GM21737 (cell line): ENCODE measurements around the gene ABCB6.
A peak's percentile ranks its signal among the peaks of the same experiment; 100 is the strongest.
"Not testable (repeated sequence)": the region's sequence is repeated elsewhere in the genome, so short reads cannot be mapped to it uniquely, and the experiment has no call there.

Source experiments
- ATAC-seq: cut with Tn5 transposase; IDR thresholded peaks from one replicate; pipeline ENCODE4 v1.9.1; 2021; ENCODE audit warnings: mild to moderate bottlenecking, moderate library complexity; ENCODE audit not compliant: unreplicated experiment

Gene ABCB6

DNA sequence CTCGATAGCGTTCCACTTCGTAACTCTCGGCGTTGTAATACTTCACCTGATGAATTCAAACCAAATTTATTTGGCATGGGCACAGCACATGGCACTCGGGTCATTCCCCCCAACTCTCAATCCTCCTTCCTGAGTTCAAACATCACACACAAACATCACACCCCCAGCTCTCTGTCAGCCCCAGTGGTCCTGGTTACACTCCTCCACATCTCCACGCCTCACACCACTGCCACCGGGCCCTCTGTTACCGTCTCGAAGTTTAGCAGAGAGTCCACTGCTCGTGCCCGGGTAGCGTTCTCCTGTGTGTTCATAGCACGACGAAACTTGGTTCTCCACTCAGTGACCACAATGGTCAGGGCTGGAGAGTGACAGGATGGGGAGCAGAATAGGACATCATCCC lies 4.6 kb downstream of the ABCB6 start:
- no peak for ATAC-seq

DNA sequence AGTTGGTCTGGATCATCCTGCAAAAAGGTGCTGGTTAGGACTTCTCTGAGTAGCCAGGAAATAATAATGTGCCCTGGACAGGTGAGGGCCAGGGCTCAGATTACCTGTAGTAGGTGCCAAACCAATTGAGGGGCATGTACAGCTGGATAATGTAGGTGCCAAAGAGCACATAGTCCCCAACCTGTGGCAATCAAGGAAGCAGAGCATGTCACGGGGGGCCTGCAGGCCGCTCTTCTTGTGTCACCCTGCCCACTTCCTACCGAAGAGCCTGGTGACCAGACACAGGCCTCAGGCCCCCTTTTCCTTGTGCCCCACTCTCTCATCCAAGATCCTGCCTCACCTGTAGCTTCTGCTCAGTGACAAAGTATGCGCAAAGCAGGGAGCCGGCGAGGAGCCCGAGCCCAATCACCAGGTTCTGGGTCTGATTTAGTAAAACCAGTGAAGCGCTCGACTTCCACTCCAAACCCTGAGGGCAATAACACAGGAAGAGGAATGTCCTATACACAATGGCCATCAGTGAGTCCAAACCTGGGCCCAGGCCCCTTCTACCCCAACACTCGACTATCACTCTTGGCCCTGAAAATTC lies 5.2 kb downstream of the ABCB6 start:
- no peak for ATAC-seq

DNA sequence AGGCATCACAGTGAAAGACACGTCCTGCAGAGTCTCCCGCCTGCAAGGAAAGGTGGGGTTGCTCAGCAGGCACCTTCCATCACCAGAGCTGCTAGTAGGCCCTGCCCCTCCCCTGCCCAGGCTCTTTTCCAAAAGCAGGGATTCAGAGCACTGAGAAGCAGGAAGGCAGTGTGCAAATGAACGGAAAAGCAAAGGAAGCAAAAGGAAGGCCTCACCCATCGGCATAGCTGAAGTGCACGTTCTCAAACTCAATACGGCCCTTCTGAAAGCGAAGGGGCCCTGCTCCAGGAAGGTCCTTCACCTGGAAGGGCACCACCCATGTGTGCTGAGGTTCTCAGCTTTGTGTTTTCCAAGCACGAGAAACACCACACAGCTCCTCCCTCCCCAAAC lies 5.7 kb downstream of the ABCB6 start:
- no peak for ATAC-seq

DNA sequence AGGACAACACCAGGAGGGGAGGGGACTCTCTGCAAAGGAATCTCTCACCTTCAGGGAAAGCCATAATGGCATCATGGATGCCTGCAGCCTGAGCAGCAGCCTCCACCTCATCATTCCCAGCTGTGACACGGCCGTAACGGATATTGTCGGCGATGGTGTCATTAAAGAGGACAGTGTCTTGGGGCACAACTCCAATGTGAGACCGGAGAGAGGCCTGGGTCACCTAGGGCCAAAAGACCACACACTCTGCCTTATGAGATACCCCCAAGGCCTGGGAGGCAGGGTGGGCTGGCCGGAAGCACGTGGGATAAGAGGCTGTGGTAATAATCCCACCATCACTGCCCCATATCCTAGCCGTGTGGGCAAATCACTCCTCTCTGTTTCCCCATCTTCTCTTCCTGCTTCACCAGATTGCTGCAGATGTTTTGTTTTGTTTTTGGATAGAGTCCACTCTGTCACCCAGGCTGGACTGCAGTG lies 7.8 kb downstream of the ABCB6 start:
- no peak for ATAC-seq

DNA sequence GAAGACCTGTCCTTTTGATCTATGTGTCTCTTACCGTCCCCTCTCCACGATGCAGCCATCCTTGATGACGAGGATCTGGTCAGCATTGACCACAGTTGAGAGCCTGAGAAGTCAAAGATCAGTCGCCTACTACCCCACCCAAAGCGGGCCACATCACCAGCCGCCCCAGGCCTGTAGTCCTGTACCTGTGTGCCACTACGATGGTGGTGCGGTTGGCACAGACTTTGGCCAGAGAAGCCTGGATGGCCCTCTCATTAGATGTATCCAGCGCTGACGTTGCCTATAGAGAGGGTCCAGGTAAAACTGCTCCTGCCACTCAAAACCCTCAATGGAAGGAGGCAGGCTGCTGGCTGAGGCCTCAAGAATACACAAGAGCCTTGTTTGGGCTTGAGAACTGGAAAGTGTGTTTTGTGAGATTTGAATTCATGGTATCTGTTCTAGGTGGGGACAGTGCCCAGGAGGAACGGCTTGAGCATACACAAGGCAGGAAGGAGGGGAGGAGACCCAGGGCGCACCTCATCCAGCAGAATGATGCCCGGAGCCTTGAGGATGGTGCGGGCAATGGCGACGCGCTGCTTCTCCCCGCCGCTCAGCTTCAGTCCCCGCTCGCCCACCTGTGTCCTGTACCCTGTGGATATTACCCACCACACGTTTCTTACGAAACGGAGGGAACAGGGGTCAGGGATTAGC lies 8.4 kb downstream of the ABCB6 start:
- ATAC-seq = no peak

DNA sequence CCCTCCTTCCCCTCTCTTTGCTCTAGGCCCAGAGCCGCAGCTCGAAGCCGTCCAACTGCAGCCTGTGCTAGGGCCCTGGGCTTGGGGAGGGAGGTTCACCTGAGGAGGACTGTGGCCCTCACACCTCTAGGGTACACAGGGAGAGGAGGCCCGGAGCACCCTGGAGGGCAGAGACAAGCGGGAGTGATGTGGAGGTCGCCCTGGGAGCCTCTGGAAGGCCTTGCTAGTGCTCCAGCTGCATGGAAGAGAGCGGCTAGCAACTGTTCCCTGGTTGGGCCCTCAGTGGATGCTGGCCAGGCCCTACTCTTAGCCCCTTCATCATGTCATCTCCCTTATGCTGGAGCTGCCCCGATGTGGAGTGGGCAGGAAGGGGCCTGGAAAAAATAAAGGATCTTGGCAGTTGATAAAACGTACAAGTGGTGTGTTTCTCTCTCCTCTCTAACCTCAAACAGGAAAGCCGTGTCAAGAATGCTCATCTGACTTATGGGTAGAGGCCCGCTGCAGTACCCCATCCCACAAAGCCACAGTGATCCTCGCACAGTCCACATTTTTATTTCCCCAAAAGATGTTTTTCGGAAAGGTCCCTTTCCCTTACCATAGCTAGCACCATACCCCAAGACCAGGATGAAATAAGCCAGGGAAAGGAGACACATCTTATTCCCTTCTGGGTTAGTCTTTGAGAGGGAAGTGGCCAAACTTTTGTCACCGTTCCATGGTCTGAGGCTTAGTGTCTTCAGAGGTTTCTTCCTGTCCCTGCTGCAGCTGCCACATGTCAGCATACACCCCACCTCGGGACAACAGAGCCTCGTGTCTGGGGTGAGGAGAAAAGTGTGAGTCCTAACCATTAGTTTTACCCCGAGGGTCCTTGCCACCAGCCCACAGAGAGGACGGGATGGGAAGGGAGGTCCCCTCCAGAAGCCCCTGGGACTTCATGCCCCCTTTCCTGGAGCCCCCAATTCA lies 9.2 kb downstream of the ABCB6 start:
- no peak for ATAC-seq

DNA sequence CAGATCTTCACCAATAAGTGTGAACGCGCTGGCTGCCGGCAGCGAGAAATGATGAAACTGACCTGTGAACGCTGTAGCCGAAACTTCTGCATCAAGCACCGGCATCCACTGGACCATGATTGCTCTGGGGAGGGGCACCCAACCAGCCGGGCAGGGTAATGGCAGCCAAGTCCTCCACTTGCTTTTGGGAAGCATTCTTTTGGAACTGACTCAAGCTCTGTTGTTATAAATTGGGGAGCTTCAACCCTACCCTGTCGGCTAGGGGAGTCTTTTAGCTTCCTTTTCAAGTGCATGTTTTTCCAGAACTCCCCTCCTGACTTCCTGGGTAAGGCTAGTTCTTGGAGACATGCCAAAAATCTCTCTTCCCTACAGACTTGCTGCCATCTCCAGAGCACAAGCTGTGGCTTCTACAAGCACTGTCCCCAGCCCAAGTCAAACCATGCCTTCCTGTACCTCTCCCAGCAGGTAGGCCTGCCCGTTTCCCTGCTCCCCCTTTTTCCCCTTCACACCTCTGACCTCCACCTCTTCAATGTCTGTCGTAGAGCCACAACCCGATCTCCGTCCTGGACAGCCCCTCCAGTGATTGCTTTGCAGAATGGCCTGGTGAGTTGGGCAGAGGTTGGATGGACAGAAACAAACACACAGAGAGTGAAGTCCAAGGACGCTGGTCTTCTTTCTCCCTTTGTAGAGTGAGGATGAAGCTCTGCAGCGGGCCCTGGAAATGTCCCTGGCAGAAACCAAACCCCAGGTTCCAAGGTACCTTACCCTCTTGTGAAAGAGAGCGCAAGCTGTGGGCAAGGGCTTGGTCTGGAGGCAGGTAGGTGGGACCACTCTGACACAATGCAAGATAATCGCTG lies 10.6 kb downstream of the ABCB6 start:
- ATAC-seq = no peak

DNA sequence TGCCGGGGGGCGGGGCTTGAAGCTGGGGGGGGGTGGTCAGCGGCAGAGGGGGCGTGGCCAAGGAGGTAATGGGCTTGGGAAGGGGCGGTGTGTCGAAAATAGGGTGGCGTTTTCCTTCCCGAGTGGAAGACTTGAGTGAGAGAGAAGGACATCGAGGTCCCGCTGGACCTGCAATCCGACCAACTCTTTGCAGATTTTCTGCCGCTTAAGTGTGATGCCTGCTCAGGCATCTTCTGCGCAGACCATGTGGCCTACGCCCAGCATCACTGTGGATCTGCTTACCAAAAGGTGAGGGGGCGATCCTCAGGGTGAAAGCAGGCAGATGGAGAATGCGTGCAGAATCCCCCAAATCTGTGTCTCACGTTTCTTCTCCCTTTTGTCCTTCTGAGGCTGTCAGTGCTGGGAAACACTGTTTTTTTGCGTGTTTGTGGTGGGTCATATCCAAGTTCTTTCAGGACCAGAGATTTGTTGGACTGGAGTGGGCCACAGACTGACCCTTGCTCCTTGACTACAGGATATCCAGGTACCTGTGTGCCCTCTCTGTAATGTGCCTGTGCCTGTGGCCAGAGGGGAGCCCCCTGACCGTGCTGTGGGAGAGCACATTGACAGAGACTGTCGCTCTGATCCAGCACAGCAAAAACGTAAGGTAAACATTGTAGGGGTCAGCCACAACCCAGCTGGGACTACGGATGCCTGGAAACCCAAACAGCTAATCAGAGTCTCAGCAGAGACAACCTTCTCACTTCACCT lies 11.4 kb downstream of the ABCB6 start:
- no peak for ATAC-seq

DNA sequence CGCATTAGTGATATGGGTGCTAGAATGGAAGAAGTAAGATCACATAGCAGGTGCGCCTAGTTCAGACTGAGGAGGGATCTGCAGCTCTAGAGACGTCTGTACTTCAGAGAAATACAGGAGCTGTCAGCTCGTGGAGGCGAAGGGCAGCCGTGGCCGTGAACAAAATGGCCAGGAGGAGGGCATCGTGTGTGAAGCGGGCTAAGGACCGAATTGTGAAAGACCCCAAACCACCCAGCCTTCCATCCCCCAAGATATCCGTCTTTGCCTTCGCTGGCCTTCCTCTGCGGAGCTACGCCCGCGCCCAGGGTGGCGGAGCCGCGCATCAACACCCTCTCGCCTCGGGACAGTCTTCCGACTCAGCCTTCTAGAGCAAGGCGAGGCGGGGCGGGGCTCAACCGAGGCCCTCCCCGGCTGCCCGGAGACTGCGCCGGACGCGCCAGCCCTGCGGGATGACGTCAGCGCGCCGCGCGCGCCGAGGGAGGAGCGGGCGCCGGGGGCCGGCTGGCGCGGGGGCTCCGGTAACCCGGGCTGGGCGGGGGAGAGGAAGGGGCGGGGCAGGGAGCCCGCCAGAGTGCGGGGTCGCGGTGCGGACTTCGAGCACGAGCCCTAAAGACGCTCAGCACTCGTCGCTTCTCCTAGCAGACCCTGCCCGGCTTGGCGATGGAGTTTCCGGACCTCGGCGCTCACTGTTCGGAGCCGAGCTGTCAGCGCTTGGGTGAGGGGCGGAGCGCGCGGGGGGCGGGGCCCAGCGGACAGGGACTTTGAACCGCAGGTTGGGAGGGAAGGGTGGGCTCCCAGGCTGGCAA lies 12.2 kb downstream of the ABCB6 start, which contains the start of gene ZFAND2B:
ZFAND2B (plus strand) TSS at position 455 of the 806 bp plus-strand sequence; CDS start at position 661, 206 bp downstream.
- peak; percentile 97 for ATAC-seq

DNA sequence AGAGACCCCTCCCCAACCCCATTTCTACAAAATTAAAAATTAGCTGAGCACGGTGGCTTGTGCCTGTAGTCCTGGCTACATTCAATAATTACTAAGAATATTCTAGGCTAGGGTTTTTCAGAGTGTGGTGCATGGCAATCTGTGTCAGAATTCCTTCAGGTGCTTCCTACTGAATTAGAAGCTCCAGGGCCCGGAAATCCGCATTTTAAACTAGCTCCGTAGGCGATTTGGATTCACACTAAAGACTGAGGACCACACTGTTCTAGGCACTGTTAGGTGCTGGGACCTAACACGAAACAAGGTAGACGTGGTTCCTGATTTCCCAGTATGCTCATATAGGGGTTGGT lies 12.8 kb downstream of the ABCB6 start:
- no peak for ATAC-seq

DNA sequence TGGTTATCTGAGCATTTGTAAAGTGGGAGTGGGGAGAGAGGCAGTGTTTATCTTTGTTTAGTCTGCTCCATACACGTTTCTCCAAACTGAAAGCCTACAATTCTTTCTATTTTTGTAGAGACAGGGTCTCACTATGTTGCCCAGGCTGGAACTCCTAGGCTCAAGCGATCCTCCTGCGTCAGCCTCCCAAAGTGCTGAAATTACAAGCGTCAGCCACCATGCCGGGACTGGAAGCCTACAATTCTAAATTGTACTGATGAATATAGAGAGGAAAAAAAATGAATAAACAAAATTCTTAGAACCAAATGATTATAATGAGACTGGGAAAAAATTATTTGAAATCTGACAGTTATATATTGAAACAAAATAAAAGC lies 13.6 kb downstream of the ABCB6 start:
- no peak for ATAC-seq

DNA sequence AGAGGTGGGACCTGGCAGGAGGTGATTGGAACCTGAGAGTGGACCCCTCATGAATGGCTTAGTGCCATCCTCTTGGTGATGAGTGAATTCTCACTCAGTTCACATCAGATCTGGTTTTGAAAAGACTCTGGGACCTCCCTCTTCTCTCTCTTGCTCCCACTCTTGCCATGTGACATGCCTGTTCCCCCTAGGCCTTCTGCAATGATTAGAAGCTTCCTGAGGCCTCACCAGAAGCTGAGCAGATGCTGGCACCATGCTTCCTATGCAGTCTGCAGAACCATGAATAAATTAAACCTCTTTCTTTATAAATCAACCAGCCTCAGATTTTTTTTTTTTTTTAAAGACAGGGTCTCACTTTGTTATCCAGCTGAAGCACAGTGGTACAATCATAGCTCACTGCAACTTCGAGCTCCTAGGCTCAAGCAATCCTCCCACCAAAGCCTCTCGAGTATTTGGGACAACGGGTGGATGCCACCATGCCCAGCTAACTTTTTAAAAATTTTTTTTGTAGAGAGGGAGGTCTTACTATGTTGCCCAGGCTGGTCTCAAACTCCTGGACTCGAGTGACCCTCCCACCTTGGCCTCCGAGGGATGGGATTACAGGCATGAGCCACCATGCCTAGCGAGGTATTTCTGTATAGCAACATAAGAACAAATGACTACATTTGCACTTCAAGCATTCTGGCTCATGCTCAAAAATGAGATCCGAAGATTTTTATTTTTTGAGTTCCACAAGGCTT lies 14.2 kb downstream of the ABCB6 start:
- no peak for ATAC-seq

DNA sequence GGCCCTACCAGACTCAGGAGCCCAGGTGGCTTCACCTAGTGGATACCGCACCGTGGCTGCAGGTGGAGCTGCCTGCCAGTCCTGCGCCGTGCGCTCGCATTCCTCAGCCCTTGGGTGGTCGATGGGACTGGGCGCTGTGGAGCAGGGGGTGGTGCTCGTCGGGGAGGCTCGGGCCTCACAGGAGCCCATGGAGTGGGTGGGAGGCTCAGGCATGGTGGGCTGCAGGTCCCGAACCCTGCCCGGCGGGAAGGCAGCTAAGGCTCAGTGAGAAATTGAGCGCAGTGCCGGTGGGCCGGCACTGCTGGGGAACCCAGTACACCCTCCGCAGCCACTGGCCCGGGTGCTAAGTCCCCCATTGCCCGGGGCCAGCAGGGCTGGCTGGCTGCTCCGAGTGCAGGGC lies 17.4 kb downstream of the ABCB6 start:
- not testable (repeated sequence) for ATAC-seq

DNA sequence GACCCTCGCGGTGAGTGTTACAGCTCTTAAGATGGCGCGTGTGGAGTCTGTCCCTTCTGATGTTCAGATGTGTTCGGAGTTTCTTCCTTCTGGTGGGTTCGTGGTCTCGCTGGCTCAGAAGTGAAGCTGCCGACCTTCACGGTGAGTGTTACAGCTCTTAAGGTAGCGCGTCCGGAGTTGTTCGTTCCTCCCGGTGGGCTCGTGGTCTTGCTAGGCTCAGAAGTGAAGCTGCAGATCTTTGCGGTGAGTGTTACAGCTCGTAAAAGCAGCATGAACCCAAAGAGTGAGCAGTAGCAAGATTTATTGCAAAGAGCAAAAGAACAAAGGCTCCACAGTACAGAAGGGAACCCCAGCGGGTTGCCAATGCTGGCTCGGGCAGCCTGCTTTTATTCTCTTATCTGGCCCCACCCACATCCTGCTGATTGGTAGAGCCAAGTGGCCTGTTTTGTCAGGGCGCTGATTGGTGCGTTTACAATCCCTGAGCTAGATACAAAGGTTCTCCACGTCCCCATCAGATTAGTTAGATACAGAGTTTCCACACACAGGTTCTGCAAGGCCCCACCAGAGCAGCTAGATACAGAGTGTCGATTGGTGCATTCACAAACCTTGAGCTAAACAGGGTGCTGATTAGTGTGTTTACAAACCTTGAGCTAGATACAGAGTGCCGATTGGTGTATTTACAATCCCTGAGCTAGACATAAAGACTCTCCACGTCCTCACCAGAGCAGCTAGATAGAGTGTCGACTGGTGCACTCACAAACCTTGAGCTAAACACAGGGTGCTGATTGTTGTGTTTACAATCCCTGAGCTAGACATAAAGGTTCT lies 18.0 kb downstream of the ABCB6 start:
- ATAC-seq = not testable (repeated sequence)

DNA sequence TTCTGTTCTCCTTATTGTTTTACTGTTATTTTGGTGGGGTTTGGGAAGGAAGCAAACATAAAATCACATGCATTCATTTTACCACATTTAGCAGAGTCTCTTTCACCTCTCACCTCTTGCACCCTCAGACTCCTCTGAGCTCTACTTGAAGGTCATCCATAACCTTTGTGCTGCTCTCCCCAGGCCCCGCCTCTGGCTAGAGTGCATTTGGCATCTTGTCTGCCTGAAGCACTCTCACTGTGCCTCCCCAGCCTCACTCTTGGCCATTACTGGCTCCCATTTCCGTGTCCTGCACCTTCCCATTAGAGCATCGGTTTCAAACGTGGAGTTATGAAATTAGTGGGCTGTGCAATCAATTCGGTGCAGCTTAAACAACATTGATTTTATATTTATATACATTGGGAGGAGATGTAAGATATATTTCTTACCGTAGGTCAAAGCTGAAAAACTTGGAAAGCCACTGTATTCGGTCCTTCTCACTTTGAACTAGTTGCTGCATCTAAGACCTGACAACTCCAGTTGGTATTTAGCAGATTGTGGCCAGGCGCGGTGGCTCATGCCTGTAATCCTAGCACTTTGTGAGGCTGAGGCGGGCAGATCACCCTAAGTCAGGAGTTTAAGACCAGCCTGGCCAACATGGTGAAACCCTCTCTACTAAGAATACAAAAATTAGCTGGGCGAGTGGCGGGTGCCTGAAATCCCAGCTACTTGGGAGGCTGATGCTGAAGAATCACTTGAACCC lies 19.1 kb downstream of the ABCB6 start:
- no peak for ATAC-seq

DNA sequence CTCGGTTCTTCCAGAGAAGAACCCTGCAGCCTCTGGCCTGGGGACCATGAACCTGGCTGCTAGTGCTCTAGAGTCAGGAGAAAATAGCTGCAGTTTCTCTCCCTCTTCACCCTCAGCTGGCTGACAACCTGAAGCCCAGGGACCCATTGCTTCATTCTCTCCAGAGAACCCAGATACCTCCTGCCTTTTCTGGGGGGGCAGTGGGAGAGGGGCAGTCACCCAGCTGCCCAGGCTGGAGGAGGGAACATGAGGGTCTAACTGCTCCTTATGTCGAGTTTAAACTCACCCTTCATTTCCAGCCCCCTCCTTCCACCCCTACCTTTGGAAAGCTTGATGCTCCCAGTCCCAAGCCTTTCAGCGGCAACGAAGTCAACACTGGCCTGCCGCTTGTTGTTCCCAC lies 19.8 kb downstream of the ABCB6 start:
- ATAC-seq = no peak

DNA sequence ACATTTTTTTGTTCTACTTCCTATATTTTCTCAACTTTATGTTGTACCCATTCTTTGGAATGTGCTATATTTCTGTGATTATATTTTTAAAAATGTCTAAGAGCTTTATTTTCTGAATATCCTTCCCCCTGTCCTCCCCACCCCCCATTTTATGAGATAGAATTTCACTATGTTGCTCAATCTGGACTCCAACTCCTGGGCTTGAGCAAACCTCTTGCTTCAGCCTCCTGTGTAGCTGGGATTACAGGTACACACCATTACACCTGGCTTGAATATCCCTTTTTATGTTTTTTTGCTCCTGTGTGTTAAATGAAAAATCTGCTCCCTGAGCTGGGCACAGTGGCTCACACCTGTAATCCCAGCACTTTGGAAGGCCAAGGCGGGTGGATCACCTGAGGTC lies 21.4 kb downstream of the ABCB6 start:
- no peak for ATAC-seq
